HG03097 (cell line): Measurements from ENCODE around the gene VAMP5.
"Not testable (repeated sequence)": the region's sequence is repeated elsewhere in the genome, so short reads cannot be mapped to it uniquely, and the experiment has no call there.

Experiments
- ATAC-seq: cut with Tn5 transposase; IDR thresholded peaks from one replicate; pipeline ENCODE4 v1.9.1; 2021; ENCODE audit not compliant: unreplicated experiment, low FRiP score

Gene VAMP5, protein sequence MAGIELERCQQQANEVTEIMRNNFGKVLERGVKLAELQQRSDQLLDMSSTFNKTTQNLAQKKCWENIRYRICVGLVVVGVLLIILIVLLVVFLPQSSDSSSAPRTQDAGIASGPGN

DNA sequence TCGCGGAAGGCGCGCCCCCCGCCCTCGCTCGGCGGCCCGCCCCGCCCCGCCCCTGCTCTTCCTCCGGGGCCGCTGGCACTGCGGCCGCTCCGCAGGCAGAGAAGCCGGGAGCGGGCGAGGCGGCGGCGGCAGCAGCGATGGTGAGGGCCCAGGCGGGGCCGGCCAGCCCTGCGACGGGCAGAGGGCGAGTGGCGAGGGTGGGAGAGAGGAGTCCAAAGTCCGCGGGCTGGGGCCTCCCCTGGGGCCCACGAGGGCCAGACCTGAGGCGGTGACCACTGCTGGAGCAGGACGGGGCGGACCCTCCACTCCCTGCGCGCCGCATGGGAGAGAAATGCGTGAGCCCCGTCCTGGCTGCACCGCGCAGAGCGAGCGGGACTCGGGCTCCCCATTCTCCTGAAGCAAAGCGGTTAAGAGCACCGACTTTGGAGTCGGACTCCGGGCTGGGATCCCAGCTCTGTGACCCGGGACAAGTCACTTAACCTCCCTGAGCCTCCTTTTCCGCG lies at the start of gene VAMP5:
TSS of gene VAMP5 (plus strand) at position 78 of the 503 bp plus-strand sequence. CDS start at position 138, 60 bp downstream.
- no peak for ATAC-seq

DNA sequence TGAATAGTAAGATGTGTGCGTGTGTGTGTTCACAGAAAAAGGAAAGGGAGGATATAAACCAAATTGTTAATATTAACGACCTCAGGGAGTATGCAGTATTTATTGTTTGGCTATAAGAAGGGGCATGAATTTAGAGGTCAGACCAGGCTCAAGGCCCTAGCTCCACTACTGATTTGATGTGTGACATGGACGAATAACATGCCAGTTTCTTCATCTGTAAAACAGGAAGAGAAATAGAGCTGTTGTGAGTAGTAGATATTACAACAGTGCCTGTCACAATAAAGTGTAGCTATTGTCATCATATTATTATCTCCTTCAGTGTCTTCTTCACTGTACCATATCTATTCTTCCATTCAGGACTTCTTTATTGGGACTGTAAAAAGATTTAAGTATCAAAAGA lies 49.4 kb upstream of the VAMP5 start:
- ATAC-seq, result no peak

- ATAC-seq, result no peak
Observed at GRCh38 chr2:85536479-85536878, 47.8 kb upstream of the VAMP5 start.

DNA sequence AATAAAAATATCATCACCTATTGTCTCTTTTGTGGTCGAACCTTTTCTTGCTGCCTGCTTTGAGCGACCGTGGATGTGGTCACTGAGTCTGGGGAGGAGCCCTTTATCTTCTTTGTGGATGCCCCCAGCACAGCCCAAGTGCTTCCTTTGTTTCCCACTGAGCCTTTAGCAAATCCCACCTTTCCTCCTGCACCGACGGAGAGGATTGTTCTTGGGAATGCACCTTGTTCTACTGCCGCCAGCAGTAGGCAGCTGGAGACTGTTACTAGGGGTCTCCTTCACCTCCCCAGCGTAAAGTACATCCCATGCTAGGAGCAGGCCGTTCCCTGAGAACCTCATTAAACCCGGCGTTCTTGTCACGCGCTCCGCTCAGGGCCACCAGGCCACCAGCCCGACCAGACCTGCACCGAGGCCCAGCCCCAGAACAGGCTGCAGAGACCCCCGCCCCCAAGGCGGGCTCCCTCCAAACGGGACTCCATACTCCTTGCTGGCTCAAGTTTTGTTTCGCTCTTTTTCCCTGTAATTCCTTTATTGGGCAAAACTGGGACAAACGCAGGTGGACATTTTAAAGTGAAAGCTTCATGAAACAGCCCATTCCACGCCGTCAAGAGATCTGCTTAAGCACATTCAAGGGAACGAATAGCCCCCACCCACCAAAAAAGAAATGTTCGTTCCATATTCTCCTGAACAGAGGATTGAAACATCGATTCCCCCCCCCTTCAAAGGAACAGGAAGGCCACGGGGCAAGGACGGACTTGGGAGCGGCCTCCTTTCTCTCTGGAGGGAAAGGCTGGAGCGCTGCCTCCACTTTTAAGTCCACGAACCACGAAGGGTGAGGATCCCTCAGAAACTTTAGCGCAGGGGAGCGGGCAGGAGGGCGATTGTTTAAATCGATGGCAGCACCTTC lies 46.4 kb upstream of the VAMP5 start:
- ATAC-seq, result no peak

DNA sequence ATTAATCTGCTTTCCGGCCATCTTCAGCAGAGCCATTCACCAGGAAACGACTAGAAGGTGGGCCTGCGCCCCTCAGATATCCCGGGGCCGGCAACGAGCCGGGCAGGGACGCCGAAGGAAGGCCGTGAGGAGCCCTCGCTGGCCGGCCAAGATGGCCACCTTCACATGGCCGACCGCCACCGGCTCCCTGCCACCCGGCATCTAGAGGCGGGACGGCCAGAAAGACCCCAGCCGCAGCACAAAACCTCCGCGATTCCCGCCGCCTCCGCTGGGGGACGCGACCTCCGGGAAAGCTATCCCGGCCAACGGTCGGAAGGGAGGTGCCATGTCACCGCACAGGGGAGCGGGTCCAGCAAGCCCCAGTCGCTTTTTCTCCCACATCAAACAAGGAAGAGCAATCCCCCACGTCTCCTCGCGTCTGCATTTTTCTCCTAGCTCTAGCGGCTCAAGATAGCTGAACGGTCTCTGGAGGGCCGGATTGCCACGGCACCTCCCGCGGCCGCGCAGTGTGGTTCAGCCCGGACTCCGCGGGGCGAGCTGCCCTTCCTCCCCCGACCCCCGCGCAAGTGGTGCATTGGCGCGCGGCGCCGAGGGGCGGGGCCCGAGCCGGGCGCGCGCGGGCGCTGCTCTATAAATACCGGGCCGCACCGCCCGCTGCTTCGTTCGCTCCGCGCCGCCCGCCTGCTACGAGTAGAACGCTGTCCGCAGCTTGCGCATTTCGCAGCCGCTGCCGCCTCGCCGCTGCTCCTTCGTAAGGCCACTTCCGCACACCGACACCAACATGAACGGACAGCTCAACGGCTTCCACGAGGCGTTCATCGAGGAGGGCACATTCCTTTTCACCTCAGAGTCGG lies 45.5 kb upstream of the VAMP5 start, which contains the start of gene MAT2A:
TSS of gene MAT2A (plus strand) at position 662 of the 854 bp plus-strand sequence. CDS start at position 782, 120 bp downstream.
- peak; percentile 76 for ATAC-seq

GRCh38 chr2:85539361-85540132 lies 44.7 kb upstream of the VAMP5 start:
- peak; percentile 34 for ATAC-seq

DNA sequence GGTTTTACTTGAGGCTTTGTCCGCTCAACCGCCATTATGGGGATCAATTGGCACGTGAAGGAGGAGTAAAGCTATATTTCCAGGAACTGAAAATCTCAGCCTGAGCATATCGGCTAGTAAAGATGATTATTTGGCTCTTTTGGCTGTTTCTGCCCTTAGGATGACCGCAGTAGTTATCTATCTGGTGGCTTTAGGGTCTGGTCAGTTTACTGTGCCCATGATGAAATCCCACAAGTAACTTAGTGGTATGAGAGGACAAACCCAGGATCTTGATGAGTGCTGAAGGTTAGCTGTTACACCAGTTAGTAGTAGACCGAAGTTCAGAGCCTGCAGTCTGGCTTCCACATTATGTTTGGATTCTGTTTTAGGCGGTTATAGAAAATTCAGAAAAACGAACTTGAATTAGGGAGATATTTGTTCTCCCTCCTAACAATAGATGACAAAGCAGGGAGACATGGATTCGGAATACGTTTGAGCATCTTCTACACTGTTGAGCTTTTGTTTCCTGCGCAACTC lies 44.0 kb upstream of the VAMP5 start:
- no peak for ATAC-seq

DNA sequence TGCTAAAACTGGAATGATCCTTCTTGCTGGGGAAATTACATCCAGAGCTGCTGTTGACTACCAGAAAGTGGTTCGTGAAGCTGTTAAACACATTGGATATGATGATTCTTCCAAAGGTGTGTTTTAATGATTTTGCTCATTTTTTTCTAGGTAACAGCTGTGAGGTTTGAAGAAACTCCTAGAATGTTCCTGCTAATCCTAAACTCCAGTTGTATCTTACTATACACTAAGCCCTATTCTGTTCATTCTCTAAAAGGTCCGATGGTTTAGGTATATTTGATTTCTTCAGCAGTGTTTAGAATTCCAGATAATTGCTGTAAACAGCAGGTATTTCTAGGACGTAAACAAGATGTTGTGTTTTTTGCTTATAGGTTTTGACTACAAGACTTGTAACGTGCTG lies 43.0 kb upstream of the VAMP5 start:
- no peak for ATAC-seq

DNA sequence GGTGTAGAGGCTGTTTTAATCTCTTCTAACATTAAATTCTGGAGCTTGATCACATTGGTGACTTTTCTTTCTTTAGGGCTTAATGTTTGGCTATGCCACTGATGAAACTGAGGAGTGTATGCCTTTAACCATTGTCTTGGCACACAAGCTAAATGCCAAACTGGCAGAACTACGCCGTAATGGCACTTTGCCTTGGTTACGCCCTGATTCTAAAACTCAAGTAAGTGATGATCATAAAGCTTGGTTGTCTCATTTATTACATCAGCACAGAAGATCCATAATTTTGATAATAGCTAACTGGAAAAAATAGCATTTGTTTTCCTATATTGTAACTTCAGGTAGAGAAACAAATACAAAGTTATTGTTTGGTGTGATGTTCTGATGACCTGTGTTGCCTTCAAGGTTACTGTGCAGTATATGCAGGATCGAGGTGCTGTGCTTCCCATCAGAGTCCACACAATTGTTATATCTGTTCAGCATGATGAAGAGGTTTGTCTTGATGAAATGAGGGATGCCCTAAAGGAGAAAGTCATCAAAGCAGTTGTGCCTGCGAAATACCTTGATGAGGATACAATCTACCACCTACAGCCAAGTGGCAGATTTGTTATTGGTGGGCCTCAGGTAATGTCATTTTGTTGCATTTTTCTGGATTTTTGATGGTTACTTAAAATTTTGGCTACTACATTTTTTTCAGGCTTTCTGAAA lies 42.3 kb upstream of the VAMP5 start:
- no peak for ATAC-seq

DNA sequence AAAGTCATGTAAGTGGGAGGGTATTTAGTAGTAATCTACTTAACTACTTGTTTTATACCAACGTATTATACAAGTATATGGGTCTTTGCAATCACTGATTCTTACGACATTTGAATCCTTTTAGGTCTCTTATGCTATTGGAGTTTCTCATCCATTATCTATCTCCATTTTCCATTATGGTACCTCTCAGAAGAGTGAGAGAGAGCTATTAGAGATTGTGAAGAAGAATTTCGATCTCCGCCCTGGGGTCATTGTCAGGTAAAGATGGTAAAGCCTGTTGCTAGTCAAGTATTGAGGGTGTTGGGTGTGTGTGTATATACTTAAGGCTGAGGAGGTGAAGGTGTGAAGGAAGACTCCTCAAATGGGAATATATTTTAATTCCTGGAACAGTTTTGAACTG lies 41.5 kb upstream of the VAMP5 start:
- no peak for ATAC-seq

DNA sequence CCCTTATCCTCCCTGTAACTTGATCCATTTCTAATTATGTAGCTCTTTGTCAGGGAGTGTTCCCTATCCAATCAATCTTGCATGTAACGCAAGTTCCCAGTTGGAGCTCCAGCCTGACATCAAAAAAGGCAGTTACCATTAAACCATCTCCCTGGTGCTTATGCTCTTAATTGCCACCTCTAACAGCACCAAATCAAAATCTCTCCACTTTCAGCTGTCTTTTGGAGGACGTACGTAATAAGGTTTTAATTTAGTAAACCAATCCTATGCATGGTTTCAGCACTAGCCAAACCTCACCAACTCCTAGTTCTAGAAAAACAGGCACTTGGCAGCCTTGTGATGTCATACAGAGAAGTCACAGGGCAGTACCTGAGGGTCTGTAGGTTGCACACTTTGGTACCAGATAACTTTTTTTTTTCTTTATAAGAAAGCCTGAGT lies 40.0 kb upstream of the VAMP5 start:
- not testable (repeated sequence) for ATAC-seq

DNA sequence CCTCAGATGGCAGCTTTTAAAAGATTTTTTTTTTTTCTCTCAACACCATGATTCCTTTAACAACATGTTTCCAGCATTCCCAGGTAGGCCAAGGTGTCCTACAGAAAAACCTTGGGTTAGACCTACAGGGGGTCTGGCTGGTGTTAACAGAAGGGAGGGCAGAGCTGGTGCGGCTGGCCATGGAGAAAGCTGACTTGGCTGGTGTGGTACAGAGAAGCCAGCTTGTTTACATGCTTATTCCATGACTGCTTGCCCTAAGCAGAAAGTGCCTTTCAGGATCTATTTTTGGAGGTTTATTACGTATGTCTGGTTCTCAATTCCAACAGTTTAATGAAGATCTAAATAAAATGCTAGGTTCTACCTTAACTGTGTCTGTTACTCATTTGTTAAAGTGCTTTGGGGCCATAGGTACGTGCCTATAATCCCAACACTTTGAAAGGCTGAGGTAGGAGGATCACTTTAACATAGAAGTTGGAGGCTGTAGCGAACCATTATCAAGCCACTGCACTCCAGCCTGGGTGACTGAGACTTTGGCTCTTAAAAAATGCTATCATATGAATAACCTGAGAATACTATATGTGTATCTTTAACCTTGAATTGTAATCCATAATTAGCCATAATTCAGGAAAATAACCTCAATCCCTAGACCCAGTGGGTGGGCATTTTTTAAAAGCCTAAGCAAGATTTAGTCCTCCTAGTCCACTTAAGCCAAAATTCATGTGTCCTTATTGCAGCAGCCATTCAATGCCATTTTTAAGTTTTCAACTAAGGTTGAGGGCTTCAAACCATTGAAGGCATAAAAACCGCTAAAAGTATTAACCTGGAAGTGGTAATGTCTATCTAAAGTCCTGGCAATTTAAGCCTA lies 39.1 kb upstream of the VAMP5 start:
- ATAC-seq, result not testable (repeated sequence)

DNA sequence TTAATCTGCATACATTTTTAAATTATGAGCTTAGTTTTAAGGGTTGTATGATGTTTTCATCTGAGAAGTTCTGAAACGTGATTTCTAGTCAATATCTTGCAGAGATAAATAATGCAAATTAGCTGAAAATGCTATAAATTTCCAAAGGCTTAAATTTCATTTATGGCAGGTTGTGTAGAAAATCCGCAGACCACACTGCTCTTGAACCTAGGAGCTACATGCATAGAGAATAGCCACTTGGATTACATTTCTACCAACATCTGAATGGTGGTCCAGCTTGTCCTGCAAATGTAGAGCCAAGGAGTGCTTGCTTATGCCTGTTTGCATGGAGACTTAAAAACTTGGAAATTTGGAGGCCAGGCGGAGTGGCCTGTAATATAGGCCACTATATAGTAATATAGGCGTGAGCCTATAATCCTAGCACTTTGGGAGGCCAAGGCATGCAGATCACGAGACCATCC lies 38.4 kb upstream of the VAMP5 start:
- no peak for ATAC-seq

DNA sequence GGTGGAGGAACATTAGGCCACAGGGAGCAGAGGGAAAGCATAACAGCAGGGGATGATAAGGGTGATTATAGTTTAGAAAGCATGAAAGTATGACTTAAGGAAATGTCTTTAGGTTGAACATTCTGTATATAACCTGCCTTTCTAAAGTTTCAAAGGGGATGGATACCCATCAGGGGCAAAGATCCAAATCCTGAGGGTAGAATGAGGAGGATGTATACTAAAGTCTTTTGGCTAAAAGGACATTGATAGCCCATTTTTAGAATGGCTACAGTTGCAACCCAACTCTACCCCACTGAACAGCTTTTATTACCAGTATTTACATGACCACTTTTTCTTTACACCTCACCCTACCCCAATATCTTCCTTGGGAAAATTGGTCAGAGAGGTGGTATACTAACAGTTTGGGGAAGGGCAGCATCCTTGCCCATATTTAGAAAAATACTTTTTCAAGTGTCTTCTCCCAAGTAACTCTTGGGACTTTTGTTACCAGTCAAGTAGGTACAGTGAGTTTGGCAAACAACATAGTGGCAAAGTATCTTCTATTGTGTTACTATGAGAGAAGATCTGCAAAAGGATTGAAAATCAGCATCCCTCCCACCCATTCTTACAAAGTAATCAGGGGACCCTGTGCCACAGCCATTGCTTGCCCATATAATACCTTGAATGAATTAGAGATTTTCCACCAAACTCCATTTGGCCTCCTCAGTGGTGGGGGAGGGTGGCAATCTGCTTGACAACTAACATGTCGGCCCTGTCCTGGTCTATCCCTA lies 37.0 kb upstream of the VAMP5 start:
- ATAC-seq, result no peak

DNA sequence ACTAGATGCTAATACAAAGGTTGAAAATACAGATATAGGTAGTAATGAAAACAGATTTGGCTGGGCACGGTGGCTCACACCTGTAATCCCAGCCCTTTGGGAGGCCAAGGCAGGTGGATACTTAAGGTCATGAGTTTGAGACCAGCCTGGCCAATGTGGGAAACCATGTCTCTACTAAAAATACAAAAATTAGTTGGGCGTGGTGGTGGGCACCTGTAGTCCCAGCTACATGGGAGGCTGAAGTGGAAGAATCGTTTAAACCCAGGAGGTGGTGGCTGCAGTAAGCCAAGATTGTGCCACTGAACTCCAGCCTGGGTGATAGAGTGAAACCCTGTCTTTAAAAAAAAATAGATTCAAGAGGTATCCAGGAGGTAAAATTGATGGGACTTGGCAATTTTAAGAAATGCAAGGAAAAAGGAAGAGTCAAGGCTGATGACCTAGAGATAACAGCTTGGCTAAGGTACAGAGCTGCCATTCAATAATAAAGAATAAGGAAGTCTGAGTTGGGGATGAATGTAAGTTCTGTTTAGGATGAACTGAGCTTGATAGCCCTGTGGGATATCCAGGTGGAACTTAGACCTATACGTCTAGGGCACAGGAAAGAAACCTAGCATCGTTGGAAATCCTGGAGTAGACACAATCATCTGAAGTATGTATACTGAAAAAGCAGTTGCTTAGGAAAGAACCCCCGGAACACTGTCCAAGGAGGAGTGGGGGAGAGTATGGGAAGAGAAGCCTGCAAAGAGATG lies 36.2 kb upstream of the VAMP5 start:
- ATAC-seq, result no peak

DNA sequence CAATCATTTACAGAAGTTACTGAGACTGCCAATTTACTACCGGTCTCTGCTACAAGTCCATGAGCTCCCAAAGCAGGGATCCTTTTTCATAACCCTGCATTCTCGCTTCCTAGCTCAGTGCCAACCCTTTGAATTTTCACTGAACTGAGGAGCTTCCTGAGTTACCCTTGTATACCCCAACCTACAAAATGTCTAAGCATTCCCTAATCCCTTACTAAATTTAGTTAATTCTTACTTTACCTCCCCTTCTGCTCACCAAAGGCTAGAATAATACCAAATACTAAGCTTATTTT lies 35.7 kb upstream of the VAMP5 start:
- no peak for ATAC-seq

- ATAC-seq, result no peak
Observed at GRCh38 chr2:85549095-85549494, 35.1 kb upstream of the VAMP5 start.
